MM.1S (cell line): ENCODE measurements around the gene PAX7.

ENCODE experiments used
- CTCF ChIP-seq: fragments of 300-600 bp; sonication (generic); IDR thresholded peaks from 2 replicates; pipeline ENCODE4 v1.5.1; 2016; ENCODE audit warnings: antibody characterized with exemption, low read length, mixed read lengths
- EZH2 ChIP-seq: fragments of 300-600 bp; sonication (generic); optimal IDR thresholded peaks from 2 replicates; pipeline ENCODE3; 2017; ENCODE audit warnings: low read depth, mild to moderate bottlenecking, antibody characterized with exemption, low read length, mixed read lengths
- EZH2phosphoT487 ChIP-seq: fragments of 300-600 bp; sonication (generic); IDR thresholded peaks from 2 replicates; pipeline ENCODE4 v1.6.1; 2018; ENCODE audit warnings: antibody characterized with exemption, low read length

- TF ChIP-seq EZH2phosphoT487, result no peak
- no peak for TF ChIP-seq CTCF
- TF ChIP-seq EZH2, result no peak
Measured at GRCh38 chr1:18743233-18743632, 112.6 kb downstream of the PAX7 start.
